ENCODE data around the gene RAD51AP2. TPM values are rescaled to one million over a fixed set of nuclear protein-coding genes. Genes with fewer than 3 reads are reported as not detected.
"Not testable (repeated sequence)": the region's sequence is repeated elsewhere in the genome, so short reads cannot be mapped to it uniquely, and the experiment has no call there.

RAD51AP2 gene
- total RNA-seq (2021; ENCODE audit: unreplicated experiment): not detected
- not detected for polyA plus RNA-seq (2012; ENCODE audit: insufficient read length)
- not detected for Bru-seq, nascent RNA
- BruChase-seq, experiment 1, labeled RNA remaining after a 2-hour chase: not detected
- BruChase-seq, experiment 2, labeled RNA remaining after a 6-hour chase: not detected
- long read RNA-seq: 0 reads

DNA sequence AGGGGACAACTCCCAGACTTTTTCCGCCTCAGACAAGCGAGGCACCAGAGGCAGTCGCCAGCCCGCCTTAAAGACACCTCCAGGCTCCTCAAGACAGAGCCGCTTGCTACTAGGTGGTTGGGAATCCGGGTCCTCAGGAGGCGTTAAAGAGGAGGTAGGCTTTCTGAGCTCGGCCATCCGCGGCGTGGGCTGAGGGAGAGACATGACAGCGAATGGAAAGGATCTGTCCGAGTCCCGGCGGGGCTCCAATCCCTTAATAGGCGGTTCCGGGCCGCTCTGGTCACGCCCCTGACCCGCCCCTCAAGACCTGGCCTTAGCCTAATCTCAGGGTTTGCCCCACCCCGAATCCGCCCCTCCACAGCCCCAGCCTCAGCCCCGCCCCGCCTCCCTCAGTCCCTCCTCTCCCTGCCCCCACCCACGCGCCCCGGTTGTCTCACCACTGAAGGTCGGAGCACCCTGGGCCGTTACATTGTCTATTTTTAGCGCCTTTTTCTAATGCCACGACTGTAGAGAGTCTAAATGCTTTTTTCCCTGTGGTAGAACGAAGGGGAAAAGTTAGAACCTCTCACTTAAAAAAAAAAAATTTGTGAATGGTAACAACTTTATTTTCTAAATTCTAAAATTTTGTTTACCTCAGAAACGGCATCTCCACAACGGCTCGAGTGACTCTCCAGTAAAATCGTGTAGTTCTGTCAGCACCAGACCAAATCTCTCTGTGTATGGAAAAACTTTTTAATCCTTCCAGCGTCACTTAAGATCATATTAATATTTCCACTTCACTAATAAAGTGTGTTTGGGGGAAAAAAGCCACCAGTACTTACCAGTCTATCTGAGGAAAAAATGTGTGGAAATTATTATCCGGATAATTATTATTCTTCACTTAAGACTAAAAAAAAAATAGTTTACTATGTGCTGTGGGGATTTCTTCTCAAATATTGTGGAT is at the start of gene RAD51AP2:
Gene RAD51AP2, minus strand, starts transcription at position 229 of the 943 bp plus-strand sequence. Its CDS starts 25 bp downstream, at position 204.
- BruUV-seq (replicated peaks): no TSS peak
- Histone ChIP-seq H3K36me3 (ENCODE audit: control insufficient read depth, insufficient read depth, low read length) (no peaks in the 10 kb centered on the region), H3K4me3 (ENCODE audit: low read depth in 2 of 2, low read length in 2 of 2) (peak within 1 kb of the TSS; percentile 34 to 61), H3K4me1 (ENCODE audit: control insufficient read depth, insufficient read depth, low read length) (peaks cover 2% of the 10 kb centered on the region; the same call in 1 of the 2 replicates), H3K27ac (ENCODE audit: low read length) (no peak within 1 kb of the TSS), H3K9me3 (ENCODE audit: control insufficient read depth, insufficient read depth, low read depth, low read length) (no peaks in the 10 kb centered on the region), H3K27me3 (ENCODE audit: control insufficient read depth, insufficient read depth, low read length) (peaks cover 21% of the 10 kb centered on the region)
- POLR2A ChIA-PET: no interaction called here
- peak; percentile 95 for ATAC-seq
- CTCF ChIA-PET: no interaction called here
- in situ Hi-C loops (cut with HindIII; ENCODE audit: low pct_unique_long_range_greater_than_20kb, low sequenced_read_pairs) (no loop called here), intact Hi-C loops (cut with micrococcal nuclease; ENCODE audit: unreplicated experiment) (no loop called here)
- no peak for DNase-seq (ENCODE audit: low read depth, low spot score)
- TF ChIP-seq TCF7L2 (IDR thresholded peaks at IDR 0.05; ENCODE audit: low read depth, low read length) (no peak), POLR2AphosphoS5 (IDR thresholded peaks at IDR 0.05; ENCODE audit: low read depth, low read length) (no peak)

DNA sequence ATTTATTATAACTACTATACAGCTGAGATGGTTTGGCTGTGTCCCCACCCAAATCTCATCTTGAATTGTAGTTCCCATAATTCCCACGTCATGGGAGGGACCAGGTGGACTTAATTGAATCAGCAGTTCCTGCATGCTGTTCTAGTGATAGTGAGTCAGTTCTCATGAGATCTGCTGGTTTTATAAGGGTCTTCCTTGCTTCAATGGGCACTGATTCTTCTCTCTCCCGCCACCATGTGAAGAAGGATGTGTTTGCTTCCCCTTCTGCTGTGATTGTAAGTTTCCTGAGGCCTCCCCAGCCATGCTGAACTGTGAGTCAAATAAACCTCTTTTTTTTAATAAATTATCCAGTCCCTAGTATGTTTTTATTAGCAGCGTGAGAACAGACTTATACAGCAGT is 47.5 kb upstream of the RAD51AP2 start:
- CTCF ChIA-PET; H3K9me3 ChIP-seq (ENCODE audit: control insufficient read depth, insufficient read depth, low read depth, low read length); H3K4me3 ChIP-seq (ENCODE audit: low read depth in 2 of 2, low read length in 2 of 2); DNase-seq (ENCODE audit: low read depth, low spot score); H3K27me3 ChIP-seq (ENCODE audit: control insufficient read depth, insufficient read depth, low read length); ATAC-seq; H3K4me1 ChIP-seq (ENCODE audit: control insufficient read depth, insufficient read depth, low read length); POLR2A ChIA-PET; in situ Hi-C loops (cut with HindIII; ENCODE audit: low pct_unique_long_range_greater_than_20kb, low sequenced_read_pairs); intact Hi-C loops (cut with micrococcal nuclease; ENCODE audit: unreplicated experiment); H3K36me3 ChIP-seq (ENCODE audit: control insufficient read depth, insufficient read depth, low read length); BruUV-seq (replicated peaks); H3K27ac ChIP-seq (ENCODE audit: low read length): not testable (repeated sequence)

DNA sequence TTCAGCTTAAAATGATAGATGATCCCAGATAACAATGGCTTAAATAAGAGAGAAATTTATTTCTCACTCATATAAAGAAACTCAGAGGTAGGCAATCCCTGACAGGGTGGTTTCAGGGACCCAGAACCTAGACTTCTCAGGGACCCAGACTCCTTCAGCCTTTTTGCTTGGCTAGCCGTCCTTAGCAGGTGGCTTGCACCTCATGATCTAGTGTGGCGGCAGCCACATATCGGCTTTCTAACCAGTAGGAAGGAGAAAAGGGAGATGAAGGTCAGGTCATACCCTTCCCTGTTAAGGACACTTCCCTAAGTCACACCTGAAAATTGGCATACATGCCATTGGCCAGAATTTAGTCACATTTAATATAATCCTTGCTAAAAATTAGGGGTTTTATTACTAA is 40.6 kb upstream of the RAD51AP2 start:
- TF ChIP-seq SIN3A (IDR thresholded peaks at IDR 0.05; ENCODE audit: borderline replicate concordance, insufficient read depth, low read depth, low read length) (no peak), TCF7L2 (IDR thresholded peaks at IDR 0.05; ENCODE audit: low read depth, low read length) (no peak)
- ATAC-seq (no peak), DNase-seq (ENCODE audit: low read depth, low spot score) (no peak)
- H3K27me3 ChIP-seq (ENCODE audit: control insufficient read depth, insufficient read depth, low read length): peaks cover 2% of the 10 kb centered on the region
- intact Hi-C loops (cut with micrococcal nuclease; ENCODE audit: unreplicated experiment) (no loop called here), in situ Hi-C loops (cut with HindIII; ENCODE audit: low pct_unique_long_range_greater_than_20kb, low sequenced_read_pairs) (no loop called here)
- POLR2A ChIA-PET: no interaction called here
- CTCF ChIA-PET: no interaction called here
- H3K9me3 ChIP-seq (ENCODE audit: control insufficient read depth, insufficient read depth, low read depth, low read length): no peaks in the 10 kb centered on the region
- no peaks in the 10 kb centered on the region for H3K4me1 ChIP-seq (ENCODE audit: control insufficient read depth, insufficient read depth, low read length)
- no TSS peak for BruUV-seq (replicated peaks)
- no peak overlapping the region for H3K27ac ChIP-seq (ENCODE audit: low read length)
- H3K4me3 ChIP-seq (ENCODE audit: low read depth in 2 of 2, low read length in 2 of 2): no peak overlapping the region
- H3K36me3 ChIP-seq (ENCODE audit: control insufficient read depth, insufficient read depth, low read length): no peaks in the 10 kb centered on the region; the same call in 1 of the 2 replicates

DNA sequence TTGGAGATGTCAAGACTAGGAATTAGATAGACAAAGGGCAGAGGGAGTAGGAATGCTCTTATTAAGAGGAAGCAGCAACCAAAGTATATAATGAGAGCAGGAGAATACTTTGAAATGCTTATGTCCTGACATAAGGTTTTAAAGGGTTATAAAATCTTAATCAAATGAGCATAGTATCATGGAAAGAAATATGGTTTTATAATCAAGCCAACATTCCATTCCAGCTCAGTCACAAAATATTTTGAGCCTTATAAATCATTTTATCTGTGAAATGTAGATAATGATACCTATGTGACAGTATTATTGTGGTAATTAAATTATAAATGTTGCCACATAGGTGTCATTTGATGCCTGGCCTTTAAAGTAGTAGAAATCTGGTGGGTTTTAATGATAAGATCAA is 39.8 kb upstream of the RAD51AP2 start:
- ChIA-PET CTCF (no interaction called here), POLR2A (no interaction called here)

More for the DNA sequence above, 39.8 kb upstream of the RAD51AP2 start:
- DNase-seq (ENCODE audit: low read depth, low spot score): no peak
- intact Hi-C loops (cut with micrococcal nuclease; ENCODE audit: unreplicated experiment) (no loop called here), in situ Hi-C loops (cut with HindIII; ENCODE audit: low pct_unique_long_range_greater_than_20kb, low sequenced_read_pairs) (no loop called here)
- H3K36me3 ChIP-seq (ENCODE audit: control insufficient read depth, insufficient read depth, low read length): no peaks in the 10 kb centered on the region; the same call in 1 of the 2 replicates
- BruUV-seq (replicated peaks): no TSS peak
- H3K9me3 ChIP-seq (ENCODE audit: control insufficient read depth, insufficient read depth, low read depth, low read length): no peaks in the 10 kb centered on the region
- TF ChIP-seq SIN3A (IDR thresholded peaks at IDR 0.05; ENCODE audit: borderline replicate concordance, insufficient read depth, low read depth, low read length) (no peak), TCF7L2 (IDR thresholded peaks at IDR 0.05; ENCODE audit: low read depth, low read length) (no peak), POLR2AphosphoS5 (IDR thresholded peaks at IDR 0.05; ENCODE audit: low read depth, low read length) (no peak)
- TF ChIP-seq, protein P1, sequence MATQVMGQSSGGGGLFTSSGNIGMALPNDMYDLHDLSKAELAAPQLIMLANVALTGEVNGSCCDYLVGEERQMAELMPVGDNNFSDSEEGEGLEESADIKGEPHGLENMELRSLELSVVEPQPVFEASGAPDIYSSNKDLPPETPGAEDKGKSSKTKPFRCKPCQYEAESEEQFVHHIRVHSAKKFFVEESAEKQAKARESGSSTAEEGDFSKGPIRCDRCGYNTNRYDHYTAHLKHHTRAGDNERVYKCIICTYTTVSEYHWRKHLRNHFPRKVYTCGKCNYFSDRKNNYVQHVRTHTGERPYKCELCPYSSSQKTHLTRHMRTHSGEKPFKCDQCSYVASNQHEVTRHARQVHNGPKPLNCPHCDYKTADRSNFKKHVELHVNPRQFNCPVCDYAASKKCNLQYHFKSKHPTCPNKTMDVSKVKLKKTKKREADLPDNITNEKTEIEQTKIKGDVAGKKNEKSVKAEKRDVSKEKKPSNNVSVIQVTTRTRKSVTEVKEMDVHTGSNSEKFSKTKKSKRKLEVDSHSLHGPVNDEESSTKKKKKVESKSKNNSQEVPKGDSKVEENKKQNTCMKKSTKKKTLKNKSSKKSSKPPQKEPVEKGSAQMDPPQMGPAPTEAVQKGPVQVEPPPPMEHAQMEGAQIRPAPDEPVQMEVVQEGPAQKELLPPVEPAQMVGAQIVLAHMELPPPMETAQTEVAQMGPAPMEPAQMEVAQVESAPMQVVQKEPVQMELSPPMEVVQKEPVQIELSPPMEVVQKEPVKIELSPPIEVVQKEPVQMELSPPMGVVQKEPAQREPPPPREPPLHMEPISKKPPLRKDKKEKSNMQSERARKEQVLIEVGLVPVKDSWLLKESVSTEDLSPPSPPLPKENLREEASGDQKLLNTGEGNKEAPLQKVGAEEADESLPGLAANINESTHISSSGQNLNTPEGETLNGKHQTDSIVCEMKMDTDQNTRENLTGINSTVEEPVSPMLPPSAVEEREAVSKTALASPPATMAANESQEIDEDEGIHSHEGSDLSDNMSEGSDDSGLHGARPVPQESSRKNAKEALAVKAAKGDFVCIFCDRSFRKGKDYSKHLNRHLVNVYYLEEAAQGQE (IDR thresholded peaks at IDR 0.05; ENCODE audit: insufficient read depth in 1 of 2, low read depth in 2 of 2, low read length in 1 of 2): no peak
- TF ChIP-seq, protein P2, sequence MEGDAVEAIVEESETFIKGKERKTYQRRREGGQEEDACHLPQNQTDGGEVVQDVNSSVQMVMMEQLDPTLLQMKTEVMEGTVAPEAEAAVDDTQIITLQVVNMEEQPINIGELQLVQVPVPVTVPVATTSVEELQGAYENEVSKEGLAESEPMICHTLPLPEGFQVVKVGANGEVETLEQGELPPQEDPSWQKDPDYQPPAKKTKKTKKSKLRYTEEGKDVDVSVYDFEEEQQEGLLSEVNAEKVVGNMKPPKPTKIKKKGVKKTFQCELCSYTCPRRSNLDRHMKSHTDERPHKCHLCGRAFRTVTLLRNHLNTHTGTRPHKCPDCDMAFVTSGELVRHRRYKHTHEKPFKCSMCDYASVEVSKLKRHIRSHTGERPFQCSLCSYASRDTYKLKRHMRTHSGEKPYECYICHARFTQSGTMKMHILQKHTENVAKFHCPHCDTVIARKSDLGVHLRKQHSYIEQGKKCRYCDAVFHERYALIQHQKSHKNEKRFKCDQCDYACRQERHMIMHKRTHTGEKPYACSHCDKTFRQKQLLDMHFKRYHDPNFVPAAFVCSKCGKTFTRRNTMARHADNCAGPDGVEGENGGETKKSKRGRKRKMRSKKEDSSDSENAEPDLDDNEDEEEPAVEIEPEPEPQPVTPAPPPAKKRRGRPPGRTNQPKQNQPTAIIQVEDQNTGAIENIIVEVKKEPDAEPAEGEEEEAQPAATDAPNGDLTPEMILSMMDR (IDR thresholded peaks at IDR 0.05): no peak
- H3K4me3 ChIP-seq (ENCODE audit: low read depth in 2 of 2, low read length in 2 of 2): no peak overlapping the region
- no peaks in the 10 kb centered on the region for H3K4me1 ChIP-seq (ENCODE audit: control insufficient read depth, insufficient read depth, low read length)
- no peak overlapping the region for H3K27ac ChIP-seq (ENCODE audit: low read length)
- peaks cover 2% of the 10 kb centered on the region for H3K27me3 ChIP-seq (ENCODE audit: control insufficient read depth, insufficient read depth, low read length)
- ATAC-seq: no peak

All from Panc1 (cell line).